ENCODE measurements around the gene TSPAN15. TPM values are rescaled to one million over a fixed set of nuclear protein-coding genes. Genes with fewer than 3 reads are reported as not detected.

The TSPAN15 gene
- polyA plus RNA-seq, 10 donors, result 49.7 to 80.0 (median 66.2) TPM

GRCh38 chr10:69497611-69498390 is 46.5 kb downstream of the TSPAN15 start:
- no peak for DNase-seq

GRCh38 chr10:69498711-69499471 is 47.6 kb downstream of the TSPAN15 start:
- DNase-seq, result no peak

GRCh38 chr10:69499726-69500689 is 48.7 kb downstream of the TSPAN15 start:
- DNase-seq, result no peak

GRCh38 chr10:69500864-69501468 is 49.7 kb downstream of the TSPAN15 start:
- DNase-seq, result no peak

- DNase-seq, result no peak
Observed at GRCh38 chr10:69501657-69502056, 50.4 kb downstream of the TSPAN15 start.

GRCh38 chr10:69502589-69502988 is 51.3 kb downstream of the TSPAN15 start:
- no peak for DNase-seq

GRCh38 chr10:69503001-69503895 is 52.0 kb downstream of the TSPAN15 start:
- no peak for DNase-seq

- DNase-seq, result no peak
Observed at GRCh38 chr10:69503896-69504265, 52.6 kb downstream of the TSPAN15 start.

GRCh38 chr10:69504576-69505250 is 53.4 kb downstream of the TSPAN15 start:
- DNase-seq, result no peak

GRCh38 chr10:69505636-69506318 is 54.5 kb downstream of the TSPAN15 start:
- DNase-seq, result no peak

- DNase-seq, result no peak
Observed at GRCh38 chr10:69506487-69506833, 55.2 kb downstream of the TSPAN15 start.

GRCh38 chr10:69506834-69507713 is 55.8 kb downstream of the TSPAN15 start:
- DNase-seq, result no peak

- DNase-seq, result no peak
Observed at GRCh38 chr10:69508738-69509340, 57.6 kb downstream of the TSPAN15 start.

- DNase-seq, result no peak
Observed at GRCh38 chr10:69512901-69513300, 61.6 kb downstream of the TSPAN15 start.

- no peak for DNase-seq
Observed at GRCh38 chr10:69513617-69514016, 62.4 kb downstream of the TSPAN15 start.

- peak in 1 of 3 donors; percentile 67 for DNase-seq
Observed at GRCh38 chr10:69515699-69516259, 64.5 kb downstream of the TSPAN15 start.

- DNase-seq, result no peak
Observed at GRCh38 chr10:69516316-69516715, 65.1 kb downstream of the TSPAN15 start.

- no peak for DNase-seq
Observed at GRCh38 chr10:69516796-69517195, 65.5 kb downstream of the TSPAN15 start.
